Memory B cell (primary cell): ENCODE results near the gene CSF2.

ENCODE experiments used
- ATAC-seq: fragments of 150-1000 bp; cut with Tn5 transposase; 2 replicates; pipeline ENCODE4 v1.10.0; 2021; ENCODE audit warnings: low read depth, mild to moderate bottlenecking, moderate library complexity
- DNase-seq, 2 donors: peaks; one replicate each; pipeline ENCODE4 v3.0.0; 2022; ENCODE audit warnings: low spot score in 2 of 2
- H3K27ac Mint-ChIP-seq: one replicate; pipeline ENCODE4 v1.8.0; 2022; ENCODE audit warnings: mild to moderate bottlenecking, moderate library complexity, mixed read lengths
- H3K27me3 Mint-ChIP-seq: one replicate; pipeline ENCODE4 v1.8.0; 2022; ENCODE audit warnings: mixed read lengths
- H3K36me3 Mint-ChIP-seq: one replicate; pipeline ENCODE4 v1.8.0; 2022; ENCODE audit warnings: mild to moderate bottlenecking, mixed read lengths
- H3K4me1 Mint-ChIP-seq: one replicate; pipeline ENCODE4 v1.8.0; 2022; ENCODE audit warnings: mixed read lengths
- H3K4me3 Mint-ChIP-seq: one replicate; pipeline ENCODE4 v1.8.0; 2022; ENCODE audit warnings: mild to moderate bottlenecking, moderate library complexity, mixed read lengths
- H3K9me3 Mint-ChIP-seq: one replicate; pipeline ENCODE4 v1.8.0; 2022; ENCODE audit warnings: mixed read lengths

Gene CSF2

DNA sequence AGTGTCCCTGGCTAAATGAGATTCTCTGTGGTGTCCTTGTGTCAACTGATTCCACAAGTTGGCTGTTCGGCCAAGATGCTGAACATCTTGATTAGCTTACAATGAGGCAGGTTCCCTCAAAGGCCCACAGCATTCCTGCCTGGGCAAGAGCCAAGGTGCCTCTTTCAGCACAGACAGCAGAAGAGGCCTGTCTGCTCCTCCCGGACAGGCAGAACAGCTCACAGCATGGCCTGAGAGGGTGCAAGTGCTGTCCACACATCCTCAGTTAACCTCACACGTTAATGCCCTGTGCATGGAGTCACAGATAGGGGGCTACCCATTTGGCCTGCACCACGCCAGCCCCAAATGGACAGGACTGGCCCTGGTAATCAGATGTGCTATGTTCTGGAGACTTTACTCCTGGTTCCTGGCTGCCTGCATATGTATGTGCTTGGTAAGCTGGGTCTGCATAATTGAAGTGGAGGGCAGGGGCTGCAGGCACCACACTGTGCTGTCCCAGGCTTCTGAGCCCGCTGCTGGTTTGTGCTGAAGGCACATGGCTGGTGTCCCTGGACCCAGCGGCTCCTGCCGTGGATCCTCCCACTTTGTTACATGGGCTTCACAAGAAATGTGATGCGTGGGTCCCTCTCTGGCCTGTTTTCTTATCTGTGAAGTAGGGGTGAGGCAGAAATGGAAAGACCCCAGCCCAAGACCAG, 8.9 kb downstream of the CSF2 start:
- no peak for DNase-seq
- ATAC-seq: no peak
- H3K4me3 Mint-ChIP-seq: no peak overlapping the region
- no peaks in the 10 kb centered on the region for H3K27me3 Mint-ChIP-seq
- no peaks in the 10 kb centered on the region for H3K36me3 Mint-ChIP-seq
- H3K9me3 Mint-ChIP-seq: no peaks in the 10 kb centered on the region
- no peak overlapping the region for H3K27ac Mint-ChIP-seq
- peaks cover 2% of the 10 kb centered on the region for H3K4me1 Mint-ChIP-seq

DNA sequence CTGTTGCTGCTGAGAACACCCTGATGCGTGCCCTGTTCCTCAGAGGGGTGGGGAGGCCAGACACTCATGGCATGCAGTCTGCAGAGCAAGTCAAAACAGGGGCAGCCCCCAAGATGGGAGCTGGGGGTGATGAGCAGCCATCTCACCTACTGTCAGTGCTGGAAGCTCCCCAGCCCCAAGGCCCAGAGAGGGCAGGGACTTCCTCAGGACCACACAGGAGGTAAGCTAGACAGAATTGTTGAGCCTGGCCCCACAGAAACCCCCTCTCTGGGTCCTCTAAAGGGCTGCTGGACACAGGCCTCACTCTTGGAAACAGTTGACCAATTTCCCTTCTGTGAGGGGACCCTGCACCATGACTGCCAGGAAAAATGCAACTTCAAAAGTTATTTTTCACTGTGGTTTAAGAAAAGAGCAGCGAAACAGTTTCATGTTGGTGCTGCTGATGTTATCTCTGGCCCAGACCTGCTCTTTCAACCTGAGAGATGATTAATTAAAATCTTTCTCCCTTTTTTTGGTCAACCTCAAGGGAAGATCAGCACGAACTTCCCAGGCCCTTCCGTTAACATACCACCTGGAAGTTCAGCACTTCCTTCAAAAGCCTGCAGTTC, 9.6 kb downstream of the CSF2 start:
- Mint-ChIP-seq H3K27ac (no peak overlapping the region), H3K4me3 (no peak overlapping the region), H3K4me1 (peaks cover 2% of the 10 kb centered on the region), H3K27me3 (no peaks in the 10 kb centered on the region), H3K36me3 (no peaks in the 10 kb centered on the region), H3K9me3 (no peaks in the 10 kb centered on the region)
- DNase-seq (no peak), ATAC-seq (no peak)

GRCh38 chr5:132085686-132086085, 12.1 kb downstream of the CSF2 start:
- no peak overlapping the region for H3K27ac Mint-ChIP-seq

DNA sequence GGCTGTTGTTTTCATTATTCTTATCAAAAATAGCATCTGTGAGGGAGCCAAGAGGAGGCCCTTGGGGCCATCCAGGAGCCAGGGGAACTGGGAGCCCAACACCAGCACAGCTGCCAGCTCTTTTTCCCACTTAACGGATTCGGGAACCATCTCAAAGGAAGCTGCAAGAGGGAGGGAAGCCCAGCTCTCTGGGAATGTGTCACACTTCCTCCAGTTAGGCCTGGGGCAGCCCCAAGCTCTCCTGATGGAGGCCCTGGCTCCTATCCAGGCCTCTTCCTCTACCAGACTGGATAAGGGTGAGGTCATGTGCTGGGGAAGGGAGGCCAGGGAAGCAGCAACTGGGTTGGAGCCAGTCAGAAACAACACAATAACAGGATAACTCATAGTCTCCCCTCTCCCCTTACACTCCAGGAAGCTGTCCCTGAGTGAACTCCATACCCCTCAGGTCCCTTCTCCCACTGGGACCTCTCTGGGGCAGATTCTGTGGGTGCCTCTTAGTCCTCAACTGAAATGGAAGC, 12.7 kb downstream of the CSF2 start:
- Mint-ChIP-seq H3K4me3 (no peak overlapping the region), H3K27me3 (no peaks in the 10 kb centered on the region), H3K36me3 (no peaks in the 10 kb centered on the region), H3K9me3 (no peaks in the 10 kb centered on the region), H3K4me1 (peaks cover 2% of the 10 kb centered on the region), H3K27ac (no peak overlapping the region)
- no peak for ATAC-seq
- no peak for DNase-seq

More at GRCh38 chr5:132085686-132086085, 12.1 kb downstream of the CSF2 start:
- ATAC-seq (no peak), DNase-seq (no peak)
- H3K9me3 Mint-ChIP-seq: no peaks in the 10 kb centered on the region
- no peak overlapping the region for H3K4me3 Mint-ChIP-seq
- H3K4me1 Mint-ChIP-seq: peaks cover 2% of the 10 kb centered on the region
- H3K27me3 Mint-ChIP-seq: no peaks in the 10 kb centered on the region
- no peaks in the 10 kb centered on the region for H3K36me3 Mint-ChIP-seq

DNA sequence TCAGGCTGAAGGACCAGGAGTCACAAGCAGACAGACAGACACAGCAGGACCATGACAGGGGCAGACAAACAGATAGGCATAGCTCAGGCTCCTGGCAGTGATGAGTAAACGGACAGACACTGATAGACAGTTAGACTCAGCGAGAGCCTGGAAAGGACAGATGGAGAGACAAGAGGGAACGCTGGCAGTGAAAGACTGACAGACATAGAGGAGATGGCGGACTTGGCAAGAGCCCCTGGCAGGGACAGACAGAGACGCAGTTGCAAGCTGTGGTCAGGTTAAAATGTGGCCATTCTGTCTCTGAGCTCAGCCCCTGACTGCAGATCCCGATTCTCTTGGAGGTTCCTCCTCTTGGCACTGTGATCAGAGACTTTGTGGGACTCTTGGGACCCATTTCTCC, 13.6 kb downstream of the CSF2 start:
- Mint-ChIP-seq H3K27me3 (no peaks in the 10 kb centered on the region), H3K4me3 (no peak overlapping the region), H3K9me3 (no peaks in the 10 kb centered on the region), H3K27ac (no peak overlapping the region), H3K36me3 (no peaks in the 10 kb centered on the region), H3K4me1 (peaks cover 2% of the 10 kb centered on the region)
- no peak for ATAC-seq
- no peak for DNase-seq

GRCh38 chr5:132087661-132088060, 14.1 kb downstream of the CSF2 start:
- H3K4me1 Mint-ChIP-seq: peaks cover 2% of the 10 kb centered on the region
- no peaks in the 10 kb centered on the region for H3K36me3 Mint-ChIP-seq
- no peaks in the 10 kb centered on the region for H3K9me3 Mint-ChIP-seq
- DNase-seq (no peak), ATAC-seq (no peak)
- H3K27me3 Mint-ChIP-seq: no peaks in the 10 kb centered on the region
- no peak overlapping the region for H3K27ac Mint-ChIP-seq
- H3K4me3 Mint-ChIP-seq: no peak overlapping the region

DNA sequence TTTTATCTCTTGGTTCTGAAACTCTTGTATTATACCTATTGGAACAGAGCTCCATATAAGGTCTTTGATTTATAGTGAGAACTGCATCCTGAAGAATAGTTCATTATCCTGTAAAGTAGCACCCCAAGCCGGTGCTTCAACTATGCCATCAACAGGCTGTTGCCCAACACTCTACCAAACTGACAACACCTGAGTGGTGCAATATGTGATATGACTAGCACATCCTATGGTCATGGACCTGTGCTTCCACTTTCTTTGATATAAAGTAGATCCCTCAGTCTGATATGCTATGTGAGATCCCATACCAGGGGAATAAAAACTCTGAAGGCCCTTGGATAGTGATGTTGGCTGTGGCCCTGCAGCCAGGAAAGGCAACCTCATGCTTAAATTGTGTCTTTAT, 15.8 kb downstream of the CSF2 start:
- ATAC-seq (no peak), DNase-seq (no peak)
- H3K36me3 Mint-ChIP-seq: no peaks in the 10 kb centered on the region
- no peaks in the 10 kb centered on the region for H3K27me3 Mint-ChIP-seq
- H3K9me3 Mint-ChIP-seq: no peaks in the 10 kb centered on the region
- peaks cover 7% of the 10 kb centered on the region for H3K4me1 Mint-ChIP-seq
- H3K4me3 Mint-ChIP-seq: no peak overlapping the region
- no peak overlapping the region for H3K27ac Mint-ChIP-seq

GRCh38 chr5:132090107-132090506, 16.5 kb downstream of the CSF2 start:
- H3K36me3 Mint-ChIP-seq: no peaks in the 10 kb centered on the region
- H3K4me3 Mint-ChIP-seq: no peak overlapping the region
- ATAC-seq (no peak), DNase-seq (no peak)
- H3K9me3 Mint-ChIP-seq: no peaks in the 10 kb centered on the region
- H3K4me1 Mint-ChIP-seq: peaks cover 11% of the 10 kb centered on the region
- H3K27ac Mint-ChIP-seq: no peak overlapping the region
- H3K27me3 Mint-ChIP-seq: no peaks in the 10 kb centered on the region

DNA sequence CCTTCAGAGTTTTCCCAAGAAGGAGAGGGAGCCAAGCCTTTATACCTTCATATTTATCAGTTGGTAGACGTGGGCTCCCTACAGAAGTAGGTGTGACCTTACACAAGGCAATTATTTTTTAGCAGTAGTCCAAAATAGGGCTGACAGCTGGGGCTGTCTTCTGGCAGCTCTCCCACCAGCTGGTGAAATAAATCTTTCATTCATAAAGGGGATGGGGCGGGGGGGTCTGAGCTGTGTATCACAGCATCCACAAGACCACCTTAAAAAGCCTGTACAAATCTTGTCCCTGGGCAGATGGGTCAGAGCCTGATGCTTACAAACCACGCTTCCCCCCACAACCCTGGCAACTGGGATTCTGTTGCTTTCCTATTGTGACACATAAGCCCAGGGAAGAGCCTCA, 19.7 kb downstream of the CSF2 start:
- DNase-seq (no peak), ATAC-seq (no peak)
- H3K36me3 Mint-ChIP-seq: no peaks in the 10 kb centered on the region
- H3K4me1 Mint-ChIP-seq: peaks cover 9% of the 10 kb centered on the region
- no peak overlapping the region for H3K27ac Mint-ChIP-seq
- no peaks in the 10 kb centered on the region for H3K9me3 Mint-ChIP-seq
- H3K4me3 Mint-ChIP-seq: no peak overlapping the region
- H3K27me3 Mint-ChIP-seq: no peaks in the 10 kb centered on the region

DNA sequence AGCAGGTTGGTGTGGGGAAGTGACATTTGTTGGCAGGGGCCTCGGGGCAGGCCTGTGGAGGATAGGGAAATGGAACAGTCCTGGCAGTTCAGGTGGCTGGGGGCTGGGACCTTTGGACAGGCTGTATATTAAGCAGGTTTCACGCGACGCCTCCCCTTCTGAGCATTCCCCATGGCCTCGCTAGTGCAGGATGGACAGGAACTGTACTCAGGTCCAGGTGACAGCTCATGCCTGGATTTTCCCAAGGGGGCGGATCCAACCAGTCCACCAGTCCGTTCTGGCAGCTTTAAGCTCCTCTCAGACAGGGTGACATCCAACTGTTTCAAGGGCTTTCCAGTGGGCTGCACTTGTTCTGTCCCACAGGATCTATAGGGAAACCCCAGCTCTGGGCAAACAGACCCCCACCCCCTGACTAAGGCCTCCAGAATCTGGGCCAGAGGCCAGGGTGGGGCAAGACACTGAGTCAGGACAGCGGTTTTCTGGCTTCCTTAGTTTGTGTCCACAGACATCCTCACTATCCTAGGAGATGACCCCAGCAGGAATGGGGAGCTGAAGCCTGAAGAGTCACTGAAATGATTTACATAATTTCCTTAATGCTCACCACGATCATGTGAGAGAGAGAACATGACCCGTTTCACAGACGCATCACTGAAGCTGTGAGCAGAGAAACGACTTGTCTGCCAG, 20.9 kb downstream of the CSF2 start:
- ATAC-seq (peak; percentile 62), DNase-seq (no peak)
- no peak overlapping the region for H3K27ac Mint-ChIP-seq
- peaks cover 17% of the 10 kb centered on the region for H3K4me1 Mint-ChIP-seq
- no peak overlapping the region for H3K4me3 Mint-ChIP-seq
- H3K27me3 Mint-ChIP-seq: no peaks in the 10 kb centered on the region
- no peaks in the 10 kb centered on the region for H3K9me3 Mint-ChIP-seq
- H3K36me3 Mint-ChIP-seq: no peaks in the 10 kb centered on the region

- DNase-seq: no peak
- H3K27me3 Mint-ChIP-seq: no peaks in the 10 kb centered on the region
Measured at GRCh38 chr5:132095077-132095410, 21.5 kb downstream of the CSF2 start.

GRCh38 chr5:132095424-132095972, 21.9 kb downstream of the CSF2 start:
- ATAC-seq: peak; percentile 35
- no peak for DNase-seq
- peaks cover 26% of the 10 kb centered on the region for H3K4me1 Mint-ChIP-seq
- no peaks in the 10 kb centered on the region for H3K9me3 Mint-ChIP-seq
- H3K36me3 Mint-ChIP-seq: no peaks in the 10 kb centered on the region
- no peaks in the 10 kb centered on the region for H3K27me3 Mint-ChIP-seq
- H3K27ac Mint-ChIP-seq: no peak overlapping the region
- no peak overlapping the region for H3K4me3 Mint-ChIP-seq

More at GRCh38 chr5:132095077-132095410, 21.5 kb downstream of the CSF2 start:
- no peak for ATAC-seq
- Mint-ChIP-seq H3K36me3 (no peaks in the 10 kb centered on the region), H3K4me3 (no peak overlapping the region), H3K27ac (no peak overlapping the region), H3K4me1 (peaks cover 22% of the 10 kb centered on the region), H3K9me3 (no peaks in the 10 kb centered on the region)

- Mint-ChIP-seq H3K4me3 (no peak overlapping the region), H3K4me1 (peaks cover 31% of the 10 kb centered on the region), H3K9me3 (no peaks in the 10 kb centered on the region), H3K27me3 (no peaks in the 10 kb centered on the region), H3K27ac (no peak overlapping the region), H3K36me3 (no peaks in the 10 kb centered on the region)
- ATAC-seq (no peak), DNase-seq (no peak)
Measured at GRCh38 chr5:132096904-132097303, 23.3 kb downstream of the CSF2 start.

DNA sequence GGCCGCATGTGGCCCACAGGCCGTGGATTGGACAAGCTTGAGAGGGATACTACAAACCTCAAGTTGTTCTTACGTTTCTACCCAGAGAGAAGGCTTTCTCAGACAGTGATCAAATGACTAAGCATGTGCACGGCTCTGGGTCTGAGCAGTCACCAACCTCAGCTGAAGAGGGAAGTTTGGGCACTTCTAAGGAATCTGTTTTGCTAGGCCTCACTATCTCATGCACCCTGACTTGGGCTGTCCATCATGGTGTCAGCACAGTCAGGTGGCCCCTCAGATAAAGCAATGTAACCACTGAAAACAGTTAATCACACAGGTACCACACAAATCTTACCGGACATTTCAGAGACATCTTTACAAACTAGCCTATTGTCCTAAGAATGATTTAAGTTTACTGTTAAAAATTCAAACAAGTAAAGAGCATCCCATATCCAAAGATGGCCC, 24.6 kb downstream of the CSF2 start:
- Mint-ChIP-seq H3K27me3 (no peaks in the 10 kb centered on the region), H3K4me3 (no peak overlapping the region), H3K4me1 (peaks cover 41% of the 10 kb centered on the region), H3K36me3 (no peaks in the 10 kb centered on the region), H3K9me3 (no peaks in the 10 kb centered on the region), H3K27ac (no peak overlapping the region)
- ATAC-seq: no peak
- DNase-seq: no peak
